Fibroblast of lung (primary cell): ENCODE data around the gene SLC4A9. TPM values are rescaled to one million over a fixed set of nuclear protein-coding genes. Genes with fewer than 3 reads are reported as not detected.

Experiments used
- DNase-seq, 2 donors: peaks; one replicate each; pipeline versions ENCODE4 v3.0.0 to v3.0.0-alpha.2; 2010; ENCODE audit warnings: low read depth in 2 of 2
- H2AFZ ChIP-seq: 2 replicates; pipeline ENCODE4 v1.5.1; 2012; ENCODE audit warnings: low read length, control low read depth, inconsistent platforms
- H3K27ac ChIP-seq: 2 replicates; pipeline ENCODE4 v1.5.1; 2011; ENCODE audit warnings: low read length, control low read depth; ENCODE audit not compliant: insufficient read depth
- H3K27me3 ChIP-seq: 2 replicates; pipeline ENCODE4 v1.5.1; 2011; ENCODE audit warnings: mild to moderate bottlenecking, low read length; ENCODE audit not compliant: control insufficient read depth, insufficient read depth
- H3K36me3 ChIP-seq: 2 replicates; pipeline ENCODE4 v1.5.1; 2011; ENCODE audit warnings: low read length; ENCODE audit not compliant: control insufficient read depth, insufficient read depth
- H3K4me1 ChIP-seq: 2 replicates; pipeline ENCODE4 v1.5.1; 2011; ENCODE audit warnings: low read length; ENCODE audit not compliant: control insufficient read depth, insufficient read depth; ENCODE audit errors: extremely low read depth
- H3K4me2 ChIP-seq: 2 replicates; pipeline ENCODE4 v1.5.1; 2011; ENCODE audit warnings: low read length, control low read depth; ENCODE audit not compliant: insufficient read depth; ENCODE audit errors: extremely low read depth
- H3K4me3 ChIP-seq, 4 experiments: fragments of 200-600 bp in 1 of 4; sonication (generic) in 1 of 4; replicated peaks in 1 of 4; 2 replicates each; pipeline ENCODE4 v1.5.1; 2011 to 2016; ENCODE audit warnings: low read length in 4 of 4, low read depth in 3 of 4, mild to moderate bottlenecking in 3 of 4, control low read depth in 2 of 4, inconsistent platforms in 1 of 4, mixed read lengths in 1 of 4; ENCODE audit not compliant: insufficient read depth in 1 of 4; ENCODE audit errors: control extremely low read depth in 1 of 4
- H3K79me2 ChIP-seq: 2 replicates; pipeline ENCODE4 v1.5.1; 2012; ENCODE audit warnings: mild to moderate bottlenecking, low read length, inconsistent platforms; ENCODE audit not compliant: control insufficient read depth, insufficient read depth
- H3K9ac ChIP-seq: 2 replicates; pipeline ENCODE4 v1.5.1; 2011; ENCODE audit warnings: mild to moderate bottlenecking, low read length, control low read depth; ENCODE audit not compliant: insufficient read depth
- H3K9me3 ChIP-seq: 2 replicates; pipeline ENCODE4 v1.5.1; 2012; ENCODE audit warnings: low read depth, low read length; ENCODE audit not compliant: control insufficient read depth, insufficient read depth
- H4K20me1 ChIP-seq: 2 replicates; pipeline ENCODE4 v1.5.1; 2011; ENCODE audit warnings: low read length; ENCODE audit not compliant: control insufficient read depth, insufficient read depth; ENCODE audit errors: extremely low read depth
- EZH2 ChIP-seq: IDR thresholded peaks from 2 replicates; pipeline ENCODE4 v1.5.1; 2012; ENCODE audit warnings: low read length, control low read depth, mild to moderate bottlenecking; ENCODE audit errors: missing control alignments
- polyA plus RNA-seq, 2 donors: library from polyadenylated mRNA; depleted of rRNA in 1 of 2; stranded (reverse) in 1 of 2; unstranded in 1 of 2; fragments of >200 nt; gene quantifications; 2 replicates each; pipeline ENCODE4 v1.2.1, GENCODE V29; 2011 to 2012; ENCODE audit warnings: missing spikeins in 1 of 2
- total RNA-seq: library from RNA; depleted of rRNA; stranded (reverse); fragments of >200 nt; gene quantifications from 2 replicates; pipeline ENCODE4 v1.2.1, GENCODE V29; 2014
- TF ChIP-seq, protein P1 (sequence below), 2 donors: IDR thresholded peaks in 1 of 2; conservative IDR thresholded peaks in 1 of 2; 1 replicate in 1 of 2; 2 replicates in 1 of 2; pipeline ENCODE4 v1.5.1; 2011 to 2012; ENCODE audit warnings: low read length in 2 of 2, control low read depth in 1 of 2, inconsistent platforms in 1 of 2, low read depth in 1 of 2, mild to moderate bottlenecking in 1 of 2

SLC4A9 gene
- total and polyA plus RNA-seq, 2 donors (not counting 1 experiment from before 2014, with no cell fraction given), result not detected

- Histone ChIP-seq H3K27ac (peak overlapping the region; percentile 62), H3K9me3 (no peaks in the 10 kb centered on the region), H3K4me3 (peak overlapping the region; percentile 72 to 99 (median 87)), H3K4me2 (peak overlapping the region; percentile 97), H3K79me2 (peaks cover 42% of the 10 kb centered on the region), H4K20me1 (no peaks in the 10 kb centered on the region), H2AFZ (peak overlapping the region; percentile 99), H3K4me1 (peaks cover 2% of the 10 kb centered on the region), H3K36me3 (no peaks in the 10 kb centered on the region), H3K27me3 (no peaks in the 10 kb centered on the region), H3K9ac (peak overlapping the region; percentile 70)
- DNase-seq, result peak; percentile 98
- TF ChIP-seq, protein P1, sequence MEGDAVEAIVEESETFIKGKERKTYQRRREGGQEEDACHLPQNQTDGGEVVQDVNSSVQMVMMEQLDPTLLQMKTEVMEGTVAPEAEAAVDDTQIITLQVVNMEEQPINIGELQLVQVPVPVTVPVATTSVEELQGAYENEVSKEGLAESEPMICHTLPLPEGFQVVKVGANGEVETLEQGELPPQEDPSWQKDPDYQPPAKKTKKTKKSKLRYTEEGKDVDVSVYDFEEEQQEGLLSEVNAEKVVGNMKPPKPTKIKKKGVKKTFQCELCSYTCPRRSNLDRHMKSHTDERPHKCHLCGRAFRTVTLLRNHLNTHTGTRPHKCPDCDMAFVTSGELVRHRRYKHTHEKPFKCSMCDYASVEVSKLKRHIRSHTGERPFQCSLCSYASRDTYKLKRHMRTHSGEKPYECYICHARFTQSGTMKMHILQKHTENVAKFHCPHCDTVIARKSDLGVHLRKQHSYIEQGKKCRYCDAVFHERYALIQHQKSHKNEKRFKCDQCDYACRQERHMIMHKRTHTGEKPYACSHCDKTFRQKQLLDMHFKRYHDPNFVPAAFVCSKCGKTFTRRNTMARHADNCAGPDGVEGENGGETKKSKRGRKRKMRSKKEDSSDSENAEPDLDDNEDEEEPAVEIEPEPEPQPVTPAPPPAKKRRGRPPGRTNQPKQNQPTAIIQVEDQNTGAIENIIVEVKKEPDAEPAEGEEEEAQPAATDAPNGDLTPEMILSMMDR (conservative IDR thresholded peaks at IDR 0.05 in 1 of 2, IDR thresholded peaks at IDR 0.05 in 1 of 2; ENCODE audit: low read depth in 1 of 2, low read length in 2 of 2), result no peak
- TF ChIP-seq EZH2, result no peak
These were observed 40.9 kb downstream of the SLC4A9 start for GRCh38 chr5:140400730-140401361.

DNA sequence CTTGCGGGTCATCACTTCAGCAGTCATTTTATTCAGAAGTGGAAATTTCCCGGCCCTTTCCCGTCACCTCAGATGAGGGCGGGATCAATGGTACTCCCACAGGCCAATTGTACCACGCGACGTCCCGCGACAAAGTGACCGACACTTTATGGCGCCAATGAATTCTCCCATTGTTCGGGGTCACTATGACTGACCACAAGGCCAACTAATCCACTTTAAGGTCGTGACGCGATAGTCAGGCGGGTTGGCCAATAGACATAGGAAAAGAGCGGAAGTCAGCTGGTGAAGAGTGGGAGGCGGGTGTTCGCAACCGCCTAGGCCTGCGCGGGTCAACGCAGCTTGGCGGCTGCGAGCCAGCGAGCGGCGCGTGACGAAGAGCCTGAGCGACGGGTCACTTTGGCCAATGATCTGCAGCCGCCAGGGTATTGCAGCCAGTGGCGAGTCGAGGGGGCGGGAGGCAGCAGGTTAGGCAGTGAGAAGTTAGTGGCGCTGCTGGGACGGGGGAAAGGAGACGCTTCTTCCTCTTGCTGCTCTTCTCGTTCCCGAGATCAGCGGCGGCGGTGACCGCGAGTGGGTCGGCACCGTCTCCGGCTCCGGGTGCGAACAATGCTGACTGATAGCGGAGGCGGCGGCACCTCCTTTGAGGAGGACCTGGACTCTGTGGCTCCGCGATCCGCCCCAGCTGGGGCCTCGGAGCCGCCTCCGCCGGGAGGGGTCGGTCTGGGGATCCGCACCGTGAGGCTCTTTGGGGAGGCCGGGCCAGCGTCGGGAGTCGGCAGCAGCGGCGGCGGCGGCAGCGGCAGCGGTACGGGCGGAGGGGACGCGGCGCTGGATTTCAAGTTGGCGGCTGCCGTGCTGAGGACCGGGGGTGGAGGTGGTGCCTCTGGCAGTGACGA lies 41.6 kb downstream of the SLC4A9 start, which contains the start of gene ANKHD1:
TSS of gene ANKHD1 (plus strand) at position 472 of the 896 bp plus-strand sequence. CDS start at position 607, 135 bp downstream.
- no peak for TF ChIP-seq EZH2
- H3K9ac ChIP-seq, result peak within 1 kb of the TSS; percentile 93
- peak within 1 kb of the TSS; percentile 97 for H3K4me2 ChIP-seq
- peak within 1 kb of the TSS; percentile 87 for H3K27ac ChIP-seq
- H3K9me3 ChIP-seq, result no peaks in the 10 kb centered on the region
- no peaks in the 10 kb centered on the region for H3K27me3 ChIP-seq
- H3K4me3 ChIP-seq, result peak within 1 kb of the TSS; percentile 82 to 99 (median 98)
- H3K4me1 ChIP-seq, result peaks cover 2% of the 10 kb centered on the region
- no peaks in the 10 kb centered on the region for H3K36me3 ChIP-seq
- H3K79me2 ChIP-seq, result peaks cover 49% of the 10 kb centered on the region
- DNase-seq, result peak; percentile 100
- no peaks in the 10 kb centered on the region for H4K20me1 ChIP-seq
- peak within 1 kb of the TSS; percentile 99 for H2AFZ ChIP-seq

DNA sequence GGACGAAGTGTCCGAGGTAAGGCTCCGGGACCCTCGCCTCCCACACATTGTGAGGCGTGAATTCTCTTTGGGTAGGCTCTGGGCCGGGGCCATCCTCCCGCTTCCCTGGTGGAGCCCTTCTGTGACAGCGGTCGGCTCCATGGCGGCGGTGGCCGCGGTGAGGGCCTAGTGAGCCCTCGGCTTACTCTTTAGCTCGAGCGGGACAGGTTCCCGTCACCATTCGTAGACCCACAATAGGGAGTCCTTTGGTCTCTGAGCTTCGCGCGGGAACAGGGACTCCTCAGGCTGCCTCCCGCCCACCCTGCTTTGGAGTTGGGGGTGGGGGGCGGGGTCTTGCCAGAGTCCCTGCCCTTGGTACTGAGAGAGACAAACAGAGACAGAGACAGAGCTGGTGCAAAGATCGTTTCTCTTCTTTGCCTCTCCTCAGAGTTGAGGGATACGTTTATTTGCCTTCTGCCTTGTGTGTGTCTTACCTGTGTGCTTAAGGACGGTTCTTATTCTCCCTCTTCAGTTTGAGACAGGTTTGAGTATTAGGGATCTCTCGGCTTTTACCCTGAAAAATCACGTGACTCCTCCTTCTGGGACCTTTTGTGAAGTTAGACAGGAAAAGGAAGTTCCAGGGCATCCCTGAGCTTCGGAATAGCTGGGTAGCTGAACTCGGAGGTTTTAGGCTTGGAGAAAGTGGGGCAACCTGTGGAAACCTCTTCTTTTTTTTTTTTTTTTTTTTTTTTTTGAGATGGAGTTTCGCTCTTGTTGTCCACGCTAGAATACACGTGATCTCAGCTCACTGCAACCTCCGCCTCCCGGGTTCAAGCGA lies 42.5 kb downstream of the SLC4A9 start:
- Histone ChIP-seq H3K4me1 (peaks cover 2% of the 10 kb centered on the region), H3K4me2 (peak overlapping the region; percentile 76), H3K36me3 (no peaks in the 10 kb centered on the region), H3K9ac (peak overlapping the region; percentile 93), H3K79me2 (peaks cover 57% of the 10 kb centered on the region), H2AFZ (peak overlapping the region; percentile 51), H3K27ac (peak overlapping the region; percentile 87), H3K27me3 (no peaks in the 10 kb centered on the region), H4K20me1 (no peaks in the 10 kb centered on the region), H3K9me3 (no peaks in the 10 kb centered on the region), H3K4me3 (peak overlapping the region; percentile 50 to 99 (median 80))
- TF ChIP-seq EZH2, result no peak
- TF ChIP-seq, protein P1 (conservative IDR thresholded peaks at IDR 0.05 in 1 of 2, IDR thresholded peaks at IDR 0.05 in 1 of 2; ENCODE audit: low read depth in 1 of 2, low read length in 2 of 2), result no peak
- DNase-seq, result peak; percentile 41 to 50
